Measurements from ENCODE around the gene PRELP.
A peak's percentile ranks its signal among the peaks of the same experiment; 100 is the strongest.

DNA sequence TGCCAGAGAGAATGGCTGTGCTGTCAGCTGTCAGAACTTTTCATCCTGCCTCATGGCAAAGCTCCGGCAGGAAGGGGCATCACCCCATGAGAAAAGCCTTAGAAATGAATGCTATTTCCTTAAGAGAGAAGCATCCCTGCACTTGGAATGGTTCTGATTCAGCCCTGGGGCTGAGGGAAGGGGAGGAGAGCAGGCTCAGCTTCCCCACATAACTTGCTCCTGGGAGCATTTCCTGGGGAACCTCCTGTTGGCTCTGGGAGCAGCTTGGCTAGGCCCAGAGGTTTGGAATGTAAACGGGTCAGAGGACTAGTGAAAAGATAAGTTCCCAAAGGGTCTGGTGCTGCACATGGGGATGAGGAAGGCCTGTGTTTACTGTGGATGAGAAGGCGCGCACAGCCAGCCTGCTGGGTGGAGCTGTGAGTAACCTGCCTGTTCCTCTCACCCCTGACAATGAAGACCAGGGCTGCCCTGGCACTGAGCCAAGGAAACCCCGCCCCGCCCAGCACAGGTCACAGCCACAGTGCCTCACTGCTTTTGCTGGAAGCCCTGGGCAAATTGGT is 5.0 kb downstream of the PRELP start:
- TF ChIP-seq RAD21 (IDR thresholded peaks at IDR 0.05; ENCODE audit: low read depth) = no peak
- TF ChIP-seq, protein P1, sequence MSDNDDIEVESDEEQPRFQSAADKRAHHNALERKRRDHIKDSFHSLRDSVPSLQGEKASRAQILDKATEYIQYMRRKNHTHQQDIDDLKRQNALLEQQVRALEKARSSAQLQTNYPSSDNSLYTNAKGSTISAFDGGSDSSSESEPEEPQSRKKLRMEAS (IDR thresholded peaks at IDR 0.05) = peak; percentile 40; the same call in 1 of the 2 replicates
- no peak for TF ChIP-seq TAF1 (IDR thresholded peaks at IDR 0.05; ENCODE audit: low read depth)
- TF ChIP-seq, protein P2, sequence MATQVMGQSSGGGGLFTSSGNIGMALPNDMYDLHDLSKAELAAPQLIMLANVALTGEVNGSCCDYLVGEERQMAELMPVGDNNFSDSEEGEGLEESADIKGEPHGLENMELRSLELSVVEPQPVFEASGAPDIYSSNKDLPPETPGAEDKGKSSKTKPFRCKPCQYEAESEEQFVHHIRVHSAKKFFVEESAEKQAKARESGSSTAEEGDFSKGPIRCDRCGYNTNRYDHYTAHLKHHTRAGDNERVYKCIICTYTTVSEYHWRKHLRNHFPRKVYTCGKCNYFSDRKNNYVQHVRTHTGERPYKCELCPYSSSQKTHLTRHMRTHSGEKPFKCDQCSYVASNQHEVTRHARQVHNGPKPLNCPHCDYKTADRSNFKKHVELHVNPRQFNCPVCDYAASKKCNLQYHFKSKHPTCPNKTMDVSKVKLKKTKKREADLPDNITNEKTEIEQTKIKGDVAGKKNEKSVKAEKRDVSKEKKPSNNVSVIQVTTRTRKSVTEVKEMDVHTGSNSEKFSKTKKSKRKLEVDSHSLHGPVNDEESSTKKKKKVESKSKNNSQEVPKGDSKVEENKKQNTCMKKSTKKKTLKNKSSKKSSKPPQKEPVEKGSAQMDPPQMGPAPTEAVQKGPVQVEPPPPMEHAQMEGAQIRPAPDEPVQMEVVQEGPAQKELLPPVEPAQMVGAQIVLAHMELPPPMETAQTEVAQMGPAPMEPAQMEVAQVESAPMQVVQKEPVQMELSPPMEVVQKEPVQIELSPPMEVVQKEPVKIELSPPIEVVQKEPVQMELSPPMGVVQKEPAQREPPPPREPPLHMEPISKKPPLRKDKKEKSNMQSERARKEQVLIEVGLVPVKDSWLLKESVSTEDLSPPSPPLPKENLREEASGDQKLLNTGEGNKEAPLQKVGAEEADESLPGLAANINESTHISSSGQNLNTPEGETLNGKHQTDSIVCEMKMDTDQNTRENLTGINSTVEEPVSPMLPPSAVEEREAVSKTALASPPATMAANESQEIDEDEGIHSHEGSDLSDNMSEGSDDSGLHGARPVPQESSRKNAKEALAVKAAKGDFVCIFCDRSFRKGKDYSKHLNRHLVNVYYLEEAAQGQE (IDR thresholded peaks at IDR 0.05; ENCODE audit: low read depth) = no peak
- TF ChIP-seq ZBTB7A (IDR thresholded peaks at IDR 0.05; ENCODE audit: low read depth) = no peak
- TF ChIP-seq EP300 (IDR thresholded peaks at IDR 0.05; ENCODE audit: borderline replicate concordance) = no peak
- TF ChIP-seq CEBPB (IDR thresholded peaks at IDR 0.05) = no peak
- TF ChIP-seq FOXM1 (IDR thresholded peaks at IDR 0.05; ENCODE audit: borderline replicate concordance, low read depth) = no peak
- no peak for TF ChIP-seq YY1 (IDR thresholded peaks at IDR 0.05; ENCODE audit: low read depth)
- peak; percentile 12; the same call in 1 of the 2 replicates for TF ChIP-seq TEAD4 (IDR thresholded peaks at IDR 0.05)
- no peak for TF ChIP-seq CREB1 (IDR thresholded peaks at IDR 0.05; ENCODE audit: low read depth)
- TF ChIP-seq, protein P3, sequence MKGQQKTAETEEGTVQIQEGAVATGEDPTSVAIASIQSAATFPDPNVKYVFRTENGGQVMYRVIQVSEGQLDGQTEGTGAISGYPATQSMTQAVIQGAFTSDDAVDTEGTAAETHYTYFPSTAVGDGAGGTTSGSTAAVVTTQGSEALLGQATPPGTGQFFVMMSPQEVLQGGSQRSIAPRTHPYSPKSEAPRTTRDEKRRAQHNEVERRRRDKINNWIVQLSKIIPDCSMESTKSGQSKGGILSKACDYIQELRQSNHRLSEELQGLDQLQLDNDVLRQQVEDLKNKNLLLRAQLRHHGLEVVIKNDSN (IDR thresholded peaks at IDR 0.05) = no peak
- peak; percentile 95 for TF ChIP-seq NFIC (IDR thresholded peaks at IDR 0.05)
- TF ChIP-seq EGR1 (IDR thresholded peaks at IDR 0.05) = no peak

Measured in Ishikawa (cell line).